DOHH2 (cell line): ENCODE results near the gene APLP1.

Experiments
- H3F3A ChIP-seq: fragments of 200-600 bp; sonication (generic), shearing (Covaris generic); 2 replicates; pipeline ENCODE4 v1.6.0; 2016; ENCODE audit warnings: antibody characterized with exemption, mild to moderate bottlenecking; ENCODE audit not compliant: control insufficient read depth, insufficient read depth
- H3K27ac ChIP-seq: fragments of 200-600 bp; sonication (generic); 2 replicates; pipeline ENCODE4 v1.5.1; 2014; ENCODE audit warnings: low read depth, mild to moderate bottlenecking, low read length, moderate library complexity
- H3K27me3 ChIP-seq: fragments of 200-600 bp; sonication (generic); 2 replicates; pipeline ENCODE4 v1.6.1; 2014; ENCODE audit warnings: mild to moderate bottlenecking, low read length, mixed read lengths; ENCODE audit not compliant: control insufficient read depth
- H3K36me3 ChIP-seq: fragments of 200-600 bp; sonication (generic); 2 replicates; pipeline ENCODE4 v1.6.1; 2014; ENCODE audit warnings: mild to moderate bottlenecking, low read length, moderate library complexity, mixed read lengths; ENCODE audit not compliant: control insufficient read depth
- H3K4me1 ChIP-seq: fragments of 200-600 bp; sonication (generic); 2 replicates; pipeline ENCODE4 v1.6.1; 2014; ENCODE audit warnings: mild to moderate bottlenecking, low read length, mixed read lengths; ENCODE audit not compliant: control insufficient read depth
- H3K4me2 ChIP-seq: fragments of 200-600 bp; sonication (generic); 2 replicates; pipeline ENCODE4 v1.6.0; 2014; ENCODE audit warnings: mild to moderate bottlenecking, low read length, moderate library complexity
- H3K4me3 ChIP-seq: fragments of 200-600 bp; sonication (generic); 2 replicates; pipeline ENCODE4 v1.5.1; 2014; ENCODE audit warnings: mild to moderate bottlenecking, low read length, mixed read lengths
- H3K79me2 ChIP-seq: fragments of 200-600 bp; sonication (generic); 2 replicates; pipeline ENCODE4 v1.6.1; 2014; ENCODE audit warnings: mild to moderate bottlenecking, low read length, mixed read lengths; ENCODE audit not compliant: control insufficient read depth
- H3K9me2 ChIP-seq: fragments of 200-600 bp; sonication (generic); replicated peaks from 2 replicates; pipeline ENCODE4 v1.6.1; 2014; ENCODE audit warnings: mild to moderate bottlenecking, low read length, mixed read lengths; ENCODE audit not compliant: control insufficient read depth
- H3K9me3 ChIP-seq: fragments of 200-600 bp; sonication (generic); 2 replicates; pipeline ENCODE4 v1.6.1; 2014; ENCODE audit warnings: antibody characterized with exemption, low read length, mixed read lengths; ENCODE audit not compliant: control insufficient read depth, insufficient read depth
- H4K20me1 ChIP-seq: fragments of 200-600 bp; sonication (generic); 2 replicates; pipeline ENCODE4 v1.6.0; 2014; ENCODE audit warnings: low read depth, mild to moderate bottlenecking, antibody characterized with exemption, low read length, moderate library complexity; ENCODE audit not compliant: control insufficient read depth, insufficient read depth
- EZH2phosphoT487 ChIP-seq: fragments of 200-600 bp; sonication (generic); IDR thresholded peaks from 2 replicates; pipeline ENCODE4 v1.6.1; 2017; ENCODE audit warnings: borderline replicate concordance, mild to moderate bottlenecking, antibody characterized with exemption, low read length, moderate library complexity, mixed read lengths
- TF ChIP-seq, protein P1 (sequence below): fragments of 200-600 bp; sonication (generic); IDR thresholded peaks from one replicate; pipeline ENCODE4 v1.5.1; 2014; ENCODE audit warnings: antibody characterized with exemption, mild to moderate bottlenecking, low read depth, low read length; ENCODE audit not compliant: poor library complexity, severe bottlenecking

The APLP1 gene

DNA sequence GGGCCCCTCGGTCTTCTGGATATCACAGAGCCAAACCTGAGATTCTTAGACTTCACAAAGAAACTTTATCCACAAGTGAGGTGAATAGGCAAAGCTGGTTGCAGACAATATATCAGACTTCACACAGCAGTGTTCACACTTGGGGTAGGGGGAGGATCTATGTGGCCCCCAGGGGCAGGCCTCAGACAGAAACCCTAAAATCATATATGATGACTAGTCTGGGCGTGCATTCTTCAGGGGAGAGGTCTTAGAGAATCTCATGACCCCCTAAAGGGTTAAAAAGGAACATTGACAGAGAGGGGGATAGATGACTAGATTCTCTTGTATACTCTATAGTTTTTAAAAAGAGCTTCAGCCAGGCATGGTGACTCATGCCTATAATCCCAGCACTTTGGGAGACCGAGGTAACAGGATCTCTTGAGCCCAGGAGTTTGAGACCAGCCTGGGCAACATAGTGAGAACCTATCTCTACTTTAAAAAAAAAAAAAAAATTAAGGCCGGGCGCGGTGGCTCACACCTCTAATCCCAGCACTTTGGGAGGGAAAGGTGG lies 36.9 kb downstream of the APLP1 start:
- H3K9me3 ChIP-seq: no peaks in the 10 kb centered on the region
- no peaks in the 10 kb centered on the region for H3K9me2 ChIP-seq
- H3K4me1 ChIP-seq: peaks cover 71% of the 10 kb centered on the region
- no peak overlapping the region for H3K4me3 ChIP-seq
- no peaks in the 10 kb centered on the region for H4K20me1 ChIP-seq
- H3F3A ChIP-seq: peaks cover 28% of the 10 kb centered on the region
- H3K27me3 ChIP-seq: no peaks in the 10 kb centered on the region
- H3K36me3 ChIP-seq: peaks cover under 1% of the 10 kb centered on the region
- peaks cover 19% of the 10 kb centered on the region for H3K79me2 ChIP-seq
- H3K4me2 ChIP-seq: no peak overlapping the region; the same call in 1 of the 2 replicates
- TF ChIP-seq EZH2phosphoT487: no peak
- TF ChIP-seq, protein P1, sequence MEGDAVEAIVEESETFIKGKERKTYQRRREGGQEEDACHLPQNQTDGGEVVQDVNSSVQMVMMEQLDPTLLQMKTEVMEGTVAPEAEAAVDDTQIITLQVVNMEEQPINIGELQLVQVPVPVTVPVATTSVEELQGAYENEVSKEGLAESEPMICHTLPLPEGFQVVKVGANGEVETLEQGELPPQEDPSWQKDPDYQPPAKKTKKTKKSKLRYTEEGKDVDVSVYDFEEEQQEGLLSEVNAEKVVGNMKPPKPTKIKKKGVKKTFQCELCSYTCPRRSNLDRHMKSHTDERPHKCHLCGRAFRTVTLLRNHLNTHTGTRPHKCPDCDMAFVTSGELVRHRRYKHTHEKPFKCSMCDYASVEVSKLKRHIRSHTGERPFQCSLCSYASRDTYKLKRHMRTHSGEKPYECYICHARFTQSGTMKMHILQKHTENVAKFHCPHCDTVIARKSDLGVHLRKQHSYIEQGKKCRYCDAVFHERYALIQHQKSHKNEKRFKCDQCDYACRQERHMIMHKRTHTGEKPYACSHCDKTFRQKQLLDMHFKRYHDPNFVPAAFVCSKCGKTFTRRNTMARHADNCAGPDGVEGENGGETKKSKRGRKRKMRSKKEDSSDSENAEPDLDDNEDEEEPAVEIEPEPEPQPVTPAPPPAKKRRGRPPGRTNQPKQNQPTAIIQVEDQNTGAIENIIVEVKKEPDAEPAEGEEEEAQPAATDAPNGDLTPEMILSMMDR: no peak
- H3K27ac ChIP-seq: no peak overlapping the region

DNA sequence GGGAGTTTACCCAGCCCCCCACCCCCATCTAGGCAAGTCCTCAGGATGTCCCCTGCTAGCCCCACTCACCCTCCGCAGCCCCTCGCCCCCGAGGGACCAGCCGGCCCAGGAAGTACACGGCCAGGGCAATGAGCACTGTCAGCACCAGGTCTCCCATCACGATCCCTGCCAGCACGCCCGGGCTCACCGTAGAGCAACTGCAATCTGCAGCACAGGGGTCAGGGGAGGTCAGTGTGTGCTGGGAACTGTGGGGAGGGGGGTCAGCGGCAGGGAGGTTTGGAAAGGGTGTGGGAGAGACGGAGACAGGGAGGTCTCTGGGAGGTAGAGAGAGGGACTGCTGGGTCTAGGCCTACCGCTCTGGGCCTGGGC lies 39.0 kb downstream of the APLP1 start:
- Histone ChIP-seq H3K9me2 (no peaks in the 10 kb centered on the region), H3K36me3 (no peaks in the 10 kb centered on the region), H3K4me1 (peaks cover 73% of the 10 kb centered on the region), H3K4me3 (no peak overlapping the region), H3K27me3 (no peaks in the 10 kb centered on the region), H3K9me3 (no peaks in the 10 kb centered on the region), H4K20me1 (no peaks in the 10 kb centered on the region), H3K4me2 (no peak overlapping the region), H3K79me2 (peaks cover 8% of the 10 kb centered on the region), H3F3A (peaks cover 23% of the 10 kb centered on the region), H3K27ac (no peak overlapping the region)
- TF ChIP-seq, protein P1: no peak
- no peak for TF ChIP-seq EZH2phosphoT487

DNA sequence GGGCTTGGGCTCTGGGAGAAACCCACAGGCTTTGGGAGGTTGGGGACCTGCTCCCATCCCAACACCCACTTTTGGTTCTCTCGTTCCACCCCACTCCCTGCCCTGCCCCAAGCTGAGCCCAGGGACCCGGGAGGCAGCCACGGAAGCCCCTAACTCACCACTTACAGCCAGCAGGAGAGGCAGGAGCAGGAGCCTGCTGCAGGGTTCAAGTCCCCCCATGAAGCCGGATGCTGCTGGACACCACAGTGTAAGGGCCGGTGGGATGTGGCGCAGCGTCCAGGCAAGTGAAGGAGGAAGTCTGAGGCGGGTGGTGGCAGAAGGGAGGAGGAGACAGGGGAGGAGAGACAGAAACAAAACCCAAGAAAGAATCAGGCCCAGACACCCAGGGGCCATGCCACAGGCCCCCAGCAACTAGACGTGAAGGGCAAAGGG lies 39.7 kb downstream of the APLP1 start, which contains the start of gene TYROBP:
Gene TYROBP (minus strand): TSS at position 286 of the 432 bp plus-strand sequence. CDS start 67 bp downstream, at position 219.
- TF ChIP-seq, protein P1: no peak
- no peak for TF ChIP-seq EZH2phosphoT487
- H3K27ac ChIP-seq: peak within 1 kb of the TSS; percentile 78
- no peaks in the 10 kb centered on the region for H3K9me2 ChIP-seq
- peak within 1 kb of the TSS; percentile 69 for H3K4me3 ChIP-seq
- no peaks in the 10 kb centered on the region for H3K9me3 ChIP-seq
- peaks cover 66% of the 10 kb centered on the region for H3K4me1 ChIP-seq
- peaks cover 17% of the 10 kb centered on the region for H3F3A ChIP-seq
- peaks cover 1% of the 10 kb centered on the region for H3K79me2 ChIP-seq
- no peaks in the 10 kb centered on the region for H3K27me3 ChIP-seq
- peak within 1 kb of the TSS; percentile 94 for H3K4me2 ChIP-seq
- H4K20me1 ChIP-seq: no peaks in the 10 kb centered on the region
- H3K36me3 ChIP-seq: no peaks in the 10 kb centered on the region
